ENCODE measurements around the gene PFN3.

The PFN3 gene

DNA sequence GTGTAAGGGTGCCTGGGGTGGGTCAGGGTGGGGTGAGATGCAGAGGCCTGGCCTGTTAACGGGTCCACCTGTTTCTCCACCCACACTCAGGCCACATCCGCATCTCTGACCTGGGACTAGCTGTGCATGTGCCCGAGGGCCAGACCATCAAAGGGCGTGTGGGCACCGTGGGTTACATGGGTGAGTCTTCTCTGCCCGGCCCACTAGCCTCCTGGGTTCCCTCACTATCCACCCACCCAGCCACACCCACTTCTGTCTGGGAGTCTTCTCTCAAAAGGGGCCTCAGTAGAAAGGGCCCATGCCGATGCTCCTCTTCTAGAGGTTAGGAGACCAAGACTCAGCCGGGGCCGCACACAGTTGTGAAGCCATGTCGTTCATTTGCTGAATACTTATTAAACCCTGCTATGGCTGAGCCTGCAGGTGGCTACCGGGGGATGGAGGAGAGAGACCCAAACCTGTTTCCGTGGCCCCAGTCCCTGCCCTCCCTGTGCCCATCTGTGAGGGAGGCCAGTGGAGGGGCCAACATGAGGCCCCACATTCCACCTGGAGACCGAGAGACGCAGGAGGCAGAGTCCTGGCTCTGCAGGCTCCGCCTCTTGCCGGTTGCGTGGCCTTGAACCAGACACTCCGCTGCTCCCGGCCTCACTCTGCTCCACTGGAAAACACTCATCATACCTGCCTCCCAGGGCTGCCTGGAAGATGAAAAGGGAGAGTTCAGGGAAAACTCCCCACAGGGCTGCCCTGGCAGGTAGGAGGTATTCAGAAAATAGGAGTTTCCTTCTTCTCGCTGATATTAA lies 34.7 kb upstream of the PFN3 start:
- Histone ChIP-seq H3K27me3 (replicated peaks; ENCODE audit: control insufficient read depth, insufficient read depth, low read length) (no peaks in the 10 kb centered on the region), H3K36me3 (ENCODE audit: control insufficient read depth, insufficient read depth, low read length, severe bottlenecking) (peaks cover 26% of the 10 kb centered on the region), H3K9me3 (ENCODE audit: control insufficient read depth, low read length) (no peaks in the 10 kb centered on the region), H3K9ac (ENCODE audit: low read length) (no peak overlapping the region), H3K4me3 (ENCODE audit: low read length) (no peak overlapping the region), H3K4me1 (ENCODE audit: control insufficient read depth, insufficient read depth, low read length) (no peaks in the 10 kb centered on the region)
- no peak for DNase-seq (ENCODE audit: low read depth)

DNA sequence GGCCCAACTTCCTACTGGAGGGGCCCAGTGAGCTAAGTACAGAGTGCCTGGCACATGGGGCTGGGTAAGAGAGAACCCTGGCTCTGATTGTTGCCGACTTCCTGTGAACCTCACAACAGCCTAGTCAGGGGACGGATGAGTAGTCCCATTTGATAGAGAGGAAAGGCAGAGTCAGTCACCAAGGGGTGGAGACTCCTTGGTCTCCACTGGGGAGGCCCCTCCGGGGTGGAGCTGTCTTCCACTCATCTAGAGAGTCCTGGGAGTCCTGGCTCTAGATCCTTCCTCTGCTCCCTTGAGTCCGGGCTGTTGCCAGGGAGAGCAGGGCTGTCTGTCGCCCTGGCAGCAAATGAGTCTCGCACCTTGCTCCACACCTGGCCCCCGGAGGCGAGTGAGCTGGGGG lies 34.0 kb upstream of the PFN3 start:
- Histone ChIP-seq H3K4me1 (ENCODE audit: control insufficient read depth, insufficient read depth, low read length) (no peaks in the 10 kb centered on the region), H3K27me3 (replicated peaks; ENCODE audit: control insufficient read depth, insufficient read depth, low read length) (no peaks in the 10 kb centered on the region), H3K9me3 (ENCODE audit: control insufficient read depth, low read length) (no peaks in the 10 kb centered on the region), H3K36me3 (ENCODE audit: control insufficient read depth, insufficient read depth, low read length, severe bottlenecking) (peaks cover 26% of the 10 kb centered on the region), H3K4me3 (ENCODE audit: low read length) (no peak overlapping the region), H3K9ac (ENCODE audit: low read length) (no peak overlapping the region)
- DNase-seq (ENCODE audit: low read depth): no peak

DNA sequence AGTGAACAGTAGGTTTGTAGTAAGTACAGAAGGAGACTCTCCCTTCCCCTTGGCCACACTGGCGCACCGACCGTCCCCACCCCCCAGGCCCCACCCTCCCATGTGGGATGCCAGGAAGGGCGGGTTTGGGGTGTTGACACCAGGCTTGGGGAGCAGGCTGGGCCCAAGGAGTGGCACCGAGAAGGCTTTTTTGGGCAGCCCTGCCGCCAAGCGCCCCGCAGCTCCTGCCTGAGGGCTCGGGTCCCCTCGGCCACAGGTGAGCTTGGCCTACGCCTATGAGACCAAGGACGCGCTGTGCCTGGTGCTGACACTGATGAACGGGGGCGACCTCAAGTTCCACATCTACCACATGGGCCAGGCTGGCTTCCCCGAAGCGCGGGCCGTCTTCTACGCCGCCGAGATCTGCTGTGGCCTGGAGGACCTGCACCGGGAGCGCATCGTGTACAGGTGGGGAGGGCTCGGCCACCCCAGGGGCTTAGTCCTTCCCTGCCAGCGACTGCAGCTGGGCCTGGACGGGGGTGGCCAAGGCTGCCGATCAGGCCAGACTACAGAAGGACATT lies 33.3 kb upstream of the PFN3 start:
- H3K4me1 ChIP-seq (ENCODE audit: control insufficient read depth, insufficient read depth, low read length): no peaks in the 10 kb centered on the region
- H3K36me3 ChIP-seq (ENCODE audit: control insufficient read depth, insufficient read depth, low read length, severe bottlenecking): peaks cover 26% of the 10 kb centered on the region
- no peaks in the 10 kb centered on the region for H3K9me3 ChIP-seq (ENCODE audit: control insufficient read depth, low read length)
- H3K9ac ChIP-seq (ENCODE audit: low read length): no peak overlapping the region
- DNase-seq (ENCODE audit: low read depth): no peak
- no peaks in the 10 kb centered on the region for H3K27me3 ChIP-seq (replicated peaks; ENCODE audit: control insufficient read depth, insufficient read depth, low read length)
- no peak overlapping the region for H3K4me3 ChIP-seq (ENCODE audit: low read length)

DNA sequence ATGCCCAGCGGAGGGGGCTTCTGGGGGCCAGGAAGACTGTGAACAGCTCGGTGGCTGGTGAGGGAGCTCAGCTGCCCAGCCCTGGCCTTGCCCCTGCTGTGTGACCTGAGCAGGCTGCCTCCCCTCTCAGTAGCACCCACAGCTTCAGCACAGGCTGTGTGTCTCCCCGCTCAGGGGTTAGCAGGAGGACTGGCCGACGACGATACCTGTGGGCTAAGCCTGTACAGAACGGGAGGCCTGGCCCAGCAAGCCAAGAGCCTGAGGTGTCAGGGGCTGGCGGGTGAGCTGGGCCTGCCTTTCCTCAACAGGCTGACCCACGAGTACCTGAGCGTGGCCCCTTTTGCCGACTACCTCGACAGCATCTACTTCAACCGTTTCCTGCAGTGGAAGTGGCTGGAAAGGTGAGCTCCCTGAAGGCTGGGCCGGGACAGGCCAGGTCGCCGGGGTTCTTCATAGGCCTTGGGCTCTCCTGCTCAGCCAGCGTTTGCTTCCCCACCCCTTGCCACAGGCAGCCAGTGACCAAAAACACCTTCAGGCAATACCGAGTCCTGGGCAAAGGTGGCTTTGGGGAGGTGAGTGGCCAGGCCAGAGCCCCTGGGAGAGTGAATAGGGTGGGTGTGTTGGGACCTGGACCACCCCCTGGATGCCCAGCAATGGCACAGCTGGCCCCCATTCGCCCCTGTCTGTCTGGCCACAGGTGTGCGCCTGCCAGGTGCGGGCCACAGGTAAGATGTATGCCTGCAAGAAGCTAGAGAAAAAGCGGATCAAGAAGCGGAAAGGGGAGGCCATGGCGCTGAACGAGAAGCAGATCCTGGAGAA lies 32.6 kb upstream of the PFN3 start:
- no peaks in the 10 kb centered on the region for H3K27me3 ChIP-seq (replicated peaks; ENCODE audit: control insufficient read depth, insufficient read depth, low read length)
- peaks cover 26% of the 10 kb centered on the region for H3K36me3 ChIP-seq (ENCODE audit: control insufficient read depth, insufficient read depth, low read length, severe bottlenecking)
- no peak for DNase-seq (ENCODE audit: low read depth)

DNA sequence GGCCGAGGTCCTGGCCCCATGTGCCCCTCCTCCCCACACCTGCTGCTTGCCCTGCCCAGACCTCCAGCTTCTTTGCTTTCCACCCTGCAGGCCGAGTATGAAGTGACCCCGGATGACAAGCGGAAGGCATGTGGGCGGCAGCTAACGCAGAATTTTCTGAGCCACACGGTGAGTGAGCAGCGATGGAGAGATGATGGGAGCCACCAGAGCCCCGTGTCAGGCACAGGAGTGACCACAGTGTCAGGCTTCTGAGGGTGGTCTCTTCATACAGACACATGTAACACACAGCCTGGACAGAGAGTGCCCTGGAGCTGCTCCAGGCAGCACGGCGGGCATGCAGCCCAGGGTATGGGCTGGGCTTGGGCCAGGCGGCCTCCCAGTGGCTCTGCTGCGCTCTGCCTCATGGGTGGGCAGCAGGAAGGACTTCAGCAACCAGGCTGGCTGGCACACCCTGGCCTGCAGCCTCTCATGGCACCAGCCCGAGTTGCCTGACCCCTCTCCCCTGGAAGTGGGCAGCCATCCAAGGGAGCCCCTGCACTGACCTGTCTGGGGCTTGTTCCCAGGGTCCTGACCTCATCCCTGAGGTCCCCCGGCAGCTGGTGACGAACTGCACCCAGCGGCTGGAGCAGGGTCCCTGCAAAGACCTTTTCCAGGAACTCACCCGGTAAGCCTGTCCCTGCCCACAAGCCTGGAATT lies 31.8 kb upstream of the PFN3 start:
- H3K4me1 ChIP-seq (ENCODE audit: control insufficient read depth, insufficient read depth, low read length): peaks cover 9% of the 10 kb centered on the region
- H3K27me3 ChIP-seq (replicated peaks; ENCODE audit: control insufficient read depth, insufficient read depth, low read length): no peaks in the 10 kb centered on the region
- peaks cover 23% of the 10 kb centered on the region for H3K36me3 ChIP-seq (ENCODE audit: control insufficient read depth, insufficient read depth, low read length, severe bottlenecking)
- no peak overlapping the region for H3K9ac ChIP-seq (ENCODE audit: low read length)
- no peak for DNase-seq (ENCODE audit: low read depth)
- H3K4me3 ChIP-seq (ENCODE audit: low read length): no peak overlapping the region
- no peaks in the 10 kb centered on the region for H3K9me3 ChIP-seq (ENCODE audit: control insufficient read depth, low read length)

More for the DNA sequence above, 32.6 kb upstream of the PFN3 start:
- no peak overlapping the region for H3K4me3 ChIP-seq (ENCODE audit: low read length)
- no peaks in the 10 kb centered on the region for H3K9me3 ChIP-seq (ENCODE audit: control insufficient read depth, low read length)
- H3K4me1 ChIP-seq (ENCODE audit: control insufficient read depth, insufficient read depth, low read length): peaks cover under 1% of the 10 kb centered on the region
- H3K9ac ChIP-seq (ENCODE audit: low read length): no peak overlapping the region

DNA sequence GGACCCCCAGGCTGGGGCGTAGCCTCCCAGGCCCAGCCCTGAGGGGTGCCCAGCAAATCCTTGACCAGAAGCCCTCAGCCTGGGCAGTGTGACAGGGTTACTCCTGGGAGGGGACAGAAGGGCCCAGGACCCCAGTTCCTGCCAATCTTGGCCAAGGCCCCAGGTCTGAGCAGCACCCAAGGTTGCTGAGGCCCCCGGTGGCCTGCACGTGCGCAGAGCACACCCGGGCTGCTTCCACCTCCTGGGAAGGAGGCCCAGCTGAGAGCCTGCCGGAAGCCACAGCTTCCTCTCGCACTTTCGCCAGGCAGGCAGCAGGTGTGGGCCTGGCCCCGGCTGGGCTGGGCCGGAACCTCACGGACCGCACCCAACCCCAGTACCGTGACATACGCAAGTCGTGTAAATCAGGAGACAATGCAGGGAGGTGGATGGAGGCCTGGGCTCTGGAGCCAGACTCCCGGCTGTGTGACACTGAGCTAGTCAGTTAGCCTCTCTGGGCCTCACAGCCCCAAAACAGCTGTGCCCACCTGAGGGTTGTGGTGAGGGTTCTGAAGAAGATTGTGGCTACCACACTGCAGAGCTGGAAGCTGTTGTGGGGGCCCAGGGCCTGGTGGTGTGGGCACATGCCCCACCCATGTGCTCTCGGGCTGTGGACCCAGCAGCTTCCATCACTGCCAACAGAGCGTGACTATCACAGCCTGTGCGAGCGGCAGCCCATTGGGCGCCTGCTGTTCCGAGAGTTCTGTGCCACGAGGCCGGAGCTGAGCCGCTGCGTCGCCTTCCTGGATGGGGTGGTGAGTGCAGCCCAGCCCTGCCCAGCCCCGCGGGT lies 31.1 kb upstream of the PFN3 start:
- H3K9ac ChIP-seq (ENCODE audit: low read length): no peak overlapping the region
- no peaks in the 10 kb centered on the region for H3K27me3 ChIP-seq (replicated peaks; ENCODE audit: control insufficient read depth, insufficient read depth, low read length)
- peaks cover 12% of the 10 kb centered on the region for H3K4me1 ChIP-seq (ENCODE audit: control insufficient read depth, insufficient read depth, low read length)
- H3K4me3 ChIP-seq (ENCODE audit: low read length): no peak overlapping the region
- no peaks in the 10 kb centered on the region for H3K9me3 ChIP-seq (ENCODE audit: control insufficient read depth, low read length)
- peaks cover 22% of the 10 kb centered on the region for H3K36me3 ChIP-seq (ENCODE audit: control insufficient read depth, insufficient read depth, low read length, severe bottlenecking)
- DNase-seq (ENCODE audit: low read depth): no peak

DNA sequence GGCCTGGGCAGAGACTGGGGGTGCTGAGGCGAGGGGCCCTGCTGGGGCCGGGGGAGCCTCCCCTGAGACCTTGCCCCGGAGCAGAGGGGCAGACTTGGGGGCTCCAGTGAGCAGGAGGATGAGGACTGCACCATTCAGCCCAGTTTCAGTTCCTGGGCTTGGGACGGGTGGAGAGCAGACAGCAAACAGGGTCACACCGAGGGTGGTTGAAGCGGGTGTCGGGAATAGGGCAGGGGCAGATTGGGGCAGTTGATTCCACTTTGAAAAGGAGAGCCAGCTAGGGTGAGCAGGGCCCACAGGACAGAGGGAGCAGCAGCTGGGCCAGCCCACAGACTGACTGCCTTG lies 30.5 kb upstream of the PFN3 start:
- Histone ChIP-seq H3K27me3 (replicated peaks; ENCODE audit: control insufficient read depth, insufficient read depth, low read length) (no peaks in the 10 kb centered on the region), H3K4me1 (ENCODE audit: control insufficient read depth, insufficient read depth, low read length) (peaks cover 12% of the 10 kb centered on the region), H3K36me3 (ENCODE audit: control insufficient read depth, insufficient read depth, low read length, severe bottlenecking) (peaks cover 19% of the 10 kb centered on the region), H3K9me3 (ENCODE audit: control insufficient read depth, low read length) (no peaks in the 10 kb centered on the region), H3K9ac (ENCODE audit: low read length) (no peak overlapping the region), H3K4me3 (ENCODE audit: low read length) (no peak overlapping the region)
- no peak for DNase-seq (ENCODE audit: low read depth)

DNA sequence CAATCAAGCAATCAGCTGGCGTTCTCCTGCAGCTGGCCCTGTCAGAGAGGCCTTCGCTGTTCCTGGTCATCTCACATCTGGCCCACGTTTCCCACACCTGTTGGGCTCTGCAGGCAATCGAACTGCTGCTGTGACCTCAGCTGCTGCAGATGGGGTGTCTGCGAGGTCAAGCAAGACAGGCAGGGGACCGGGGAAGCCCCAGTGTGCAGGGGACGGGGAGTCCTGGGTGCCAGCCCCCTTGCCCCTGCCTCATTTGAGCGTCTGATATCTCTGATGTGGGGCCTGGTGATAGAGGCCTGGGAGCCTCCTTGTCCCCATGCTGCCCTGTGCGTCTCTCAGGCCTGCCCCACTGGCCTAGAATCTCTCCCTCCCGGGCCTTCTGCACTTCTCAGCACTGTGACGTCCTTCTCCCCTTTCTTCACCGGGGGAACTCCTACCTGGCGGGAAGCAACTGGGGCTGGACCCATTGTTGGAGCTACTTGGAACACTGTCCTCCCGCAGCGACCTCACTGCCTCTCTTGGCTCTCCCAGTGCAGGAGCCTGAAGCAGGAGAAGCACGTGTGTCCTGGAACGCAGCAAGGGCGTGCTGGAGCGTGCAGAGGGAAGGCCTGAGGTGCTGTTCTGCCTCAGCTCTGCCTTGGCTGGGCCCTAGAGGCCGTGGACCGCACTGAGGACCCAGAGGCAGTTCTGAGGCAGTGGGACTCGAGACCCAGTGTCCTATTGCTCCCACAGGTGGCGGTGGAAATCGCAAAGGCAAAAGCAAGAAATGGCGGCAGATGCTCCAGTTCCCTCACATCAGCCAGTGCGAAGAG lies 29.9 kb upstream of the PFN3 start:
- Histone ChIP-seq H3K9me3 (ENCODE audit: control insufficient read depth, low read length) (no peaks in the 10 kb centered on the region), H3K4me1 (ENCODE audit: control insufficient read depth, insufficient read depth, low read length) (peaks cover 16% of the 10 kb centered on the region), H3K4me3 (ENCODE audit: low read length) (no peak overlapping the region), H3K36me3 (ENCODE audit: control insufficient read depth, insufficient read depth, low read length, severe bottlenecking) (peaks cover 16% of the 10 kb centered on the region), H3K9ac (ENCODE audit: low read length) (no peak overlapping the region), H3K27me3 (replicated peaks; ENCODE audit: control insufficient read depth, insufficient read depth, low read length) (no peaks in the 10 kb centered on the region)
- no peak for DNase-seq (ENCODE audit: low read depth)

DNA sequence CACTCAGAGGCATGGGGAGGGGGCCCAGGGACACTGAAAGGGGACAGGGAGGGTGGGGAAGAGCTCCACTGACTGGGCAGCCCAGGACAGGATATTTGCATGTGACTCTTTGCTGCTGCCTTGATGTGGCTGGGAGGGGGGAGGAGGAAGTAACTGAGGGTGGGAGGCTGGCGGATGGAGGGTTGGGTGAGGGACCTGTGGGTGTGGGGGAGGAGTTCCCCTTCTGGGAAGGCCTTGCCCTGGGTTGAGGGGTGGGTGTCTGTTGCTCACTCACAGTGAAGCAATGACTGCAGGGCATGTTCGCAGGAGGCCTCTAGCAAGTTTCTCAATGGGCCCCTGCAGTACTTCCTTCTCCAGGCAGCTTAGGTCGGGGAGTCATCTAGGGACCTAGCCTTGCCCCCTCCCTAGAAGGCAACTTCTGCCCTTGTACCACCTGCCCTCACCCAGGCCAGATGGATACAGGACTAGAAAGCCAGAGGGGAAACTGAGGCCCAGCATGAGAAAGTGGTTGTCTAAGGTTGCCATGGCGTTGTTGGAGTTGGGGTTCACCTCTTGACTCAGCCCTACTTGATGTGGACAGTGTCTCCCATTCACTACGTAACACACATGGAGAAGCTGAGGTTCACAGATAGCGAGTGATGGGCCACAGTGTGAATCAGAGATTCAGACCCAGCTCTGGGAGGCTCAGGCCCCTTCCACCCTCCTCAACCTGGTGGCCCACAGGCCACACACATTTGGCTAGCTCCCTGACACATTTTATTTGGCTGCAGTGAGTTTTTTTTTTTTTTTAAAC lies 29.0 kb upstream of the PFN3 start:
- no peaks in the 10 kb centered on the region for H3K27me3 ChIP-seq (replicated peaks; ENCODE audit: control insufficient read depth, insufficient read depth, low read length)
- no peak for DNase-seq (ENCODE audit: low read depth)
- H3K36me3 ChIP-seq (ENCODE audit: control insufficient read depth, insufficient read depth, low read length, severe bottlenecking): peaks cover 10% of the 10 kb centered on the region
- H3K4me1 ChIP-seq (ENCODE audit: control insufficient read depth, insufficient read depth, low read length): peaks cover 18% of the 10 kb centered on the region
- H3K9ac ChIP-seq (ENCODE audit: low read length): no peak overlapping the region
- H3K4me3 ChIP-seq (ENCODE audit: low read length): no peak overlapping the region
- no peaks in the 10 kb centered on the region for H3K9me3 ChIP-seq (ENCODE audit: control insufficient read depth, low read length)
